T-helper 2 cell treated with Interferon-gamma antibody and Interleukin-4, amounts not matched to agents 100 ng/mL and 5 ng/mL, for 36 hours (primary cell): ENCODE results near the gene C12orf56. TPM values are rescaled to one million over a fixed set of nuclear protein-coding genes. Genes with fewer than 3 reads are reported as not detected.
"Not testable (repeated sequence)": the region's sequence is repeated elsewhere in the genome, so short reads cannot be mapped to it uniquely, and the experiment has no call there.

Experiments used
- intact Hi-C: fragments of 100-400 bp; cut with micrococcal nuclease; formaldehyde crosslinking; loops from one replicate; pipeline ENCODE4 v1.15.1; 2023
- total RNA-seq: library from RNA; stranded (reverse); gene quantifications from 2 replicates; pipeline ENCODE4 v1.2.3, GENCODE V29; 2022

C12orf56 gene
- total RNA-seq, 1 donor from 2014 or later = 0.34 TPM

DNA sequence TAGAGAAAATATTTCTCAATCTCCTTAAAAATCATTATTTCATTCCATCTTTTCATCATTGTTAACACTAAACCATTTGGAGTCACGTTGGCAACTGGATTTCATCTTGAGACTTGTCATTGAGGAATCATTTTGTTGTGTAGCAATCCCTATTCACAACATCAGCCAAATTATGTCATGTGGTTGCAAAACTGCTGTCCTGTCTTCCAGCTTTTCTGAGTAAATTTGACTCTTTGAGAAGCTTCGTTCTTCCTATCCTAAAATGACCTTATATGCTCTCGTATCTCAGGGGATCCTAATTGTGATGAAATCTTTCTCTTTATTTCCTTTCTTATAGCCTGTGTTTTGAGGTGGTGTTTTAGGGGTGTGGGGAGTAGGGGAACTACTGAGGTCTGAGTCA, 137.9 kb downstream of the C12orf56 start:
- intact Hi-C loops = no loop called here

DNA sequence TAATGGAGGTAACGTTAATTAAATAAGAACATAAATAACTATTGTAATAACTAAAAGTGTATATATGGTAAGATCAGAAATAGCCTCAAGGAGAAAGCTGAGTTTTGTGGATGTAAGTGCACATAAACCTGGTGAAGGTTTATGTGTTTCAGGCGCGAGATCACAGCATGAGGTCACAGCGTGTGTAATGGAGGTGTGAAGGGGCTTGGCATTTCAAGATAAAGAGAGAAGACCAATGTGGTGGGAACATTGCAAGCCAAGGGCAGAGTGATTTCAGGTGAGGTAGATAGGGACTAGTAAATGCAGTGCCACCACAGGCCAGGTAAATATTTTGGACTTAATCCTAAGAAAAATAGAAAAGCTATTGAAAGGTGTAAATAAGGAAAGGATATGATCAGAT, 146.7 kb downstream of the C12orf56 start:
- intact Hi-C loops = no loop called here

- intact Hi-C loops = no loop called here
Measured at GRCh38 chr12:64240781-64241180, 149.8 kb downstream of the C12orf56 start.

- intact Hi-C loops = no loop called here
Measured at GRCh38 chr12:64237382-64237781, 153.2 kb downstream of the C12orf56 start.

- intact Hi-C loops = no loop called here
Measured at GRCh38 chr12:64236549-64236948, 154.0 kb downstream of the C12orf56 start.

DNA sequence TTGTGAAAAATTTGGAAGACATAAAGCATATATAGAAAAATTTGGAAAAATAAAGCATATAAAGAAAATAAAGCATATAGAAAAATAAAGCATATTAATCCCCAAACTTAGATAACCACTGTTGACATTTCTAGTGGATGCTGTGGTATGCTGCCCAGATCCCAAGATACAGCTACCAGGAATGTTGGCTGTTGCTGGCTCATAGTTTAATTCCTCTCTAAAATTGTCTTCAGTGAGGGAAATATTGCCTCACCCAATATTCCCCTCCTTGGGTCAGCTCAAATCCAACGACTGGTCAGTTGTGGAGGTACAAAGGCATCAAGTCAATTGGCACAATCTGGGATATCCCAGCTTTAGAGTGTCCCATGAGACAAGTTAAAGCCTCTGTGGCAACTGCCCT, 158.4 kb downstream of the C12orf56 start:
- intact Hi-C loops = no loop called here

- intact Hi-C loops = no loop called here
Measured at GRCh38 chr12:64229796-64230195, 160.8 kb downstream of the C12orf56 start.

DNA sequence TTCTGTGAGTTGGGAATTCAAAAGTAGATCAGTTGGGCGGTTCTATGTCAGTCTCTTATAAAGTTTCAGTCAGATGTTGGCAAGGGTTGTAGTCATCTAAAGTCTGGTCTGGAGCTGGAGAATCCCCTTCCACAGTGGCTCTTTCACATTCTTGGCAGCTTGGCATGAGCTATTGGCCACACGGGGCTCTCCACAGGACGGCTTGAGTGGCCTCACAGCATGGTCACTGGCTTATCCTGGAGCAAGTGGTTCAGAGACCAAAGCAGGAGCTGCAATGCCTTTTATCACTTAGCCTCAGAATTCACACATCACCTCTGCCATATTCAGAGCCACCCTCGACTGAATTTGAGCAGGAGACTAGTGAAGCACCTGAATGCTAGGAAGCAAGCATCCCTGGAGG, 161.3 kb downstream of the C12orf56 start:
- intact Hi-C loops = no loop called here

DNA sequence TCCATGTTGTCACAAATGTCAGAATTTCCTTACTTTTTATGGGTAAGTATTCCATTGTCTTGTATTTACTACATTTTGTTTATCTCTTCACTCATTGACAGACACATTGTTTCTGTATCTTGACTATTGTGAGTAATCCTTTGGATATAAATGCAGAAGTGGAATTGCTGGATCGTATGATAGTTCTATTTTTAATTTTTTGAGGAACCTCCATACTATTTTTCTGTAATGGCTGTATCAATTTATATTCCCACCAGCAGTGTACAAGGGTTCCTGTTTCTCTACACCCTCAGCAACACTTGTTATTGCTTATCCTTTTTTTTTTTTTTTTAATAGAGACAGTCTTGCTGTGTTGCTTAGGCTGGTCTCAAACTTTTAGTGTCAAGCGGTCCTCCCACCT, 164.9 kb downstream of the C12orf56 start:
- intact Hi-C loops = no loop called here

- intact Hi-C loops = loop anchor here (1.0 to 5.0 kb wide), 3 partner anchors 182 to 445 kb away; partner anchors contain the start of genes RXYLT1 and XPOT
Measured at GRCh38 chr12:64222009-64222765, 168.4 kb downstream of the C12orf56 start, which contains the start of gene KICS2. KICS2 (minus strand) TSS chr12:64222296; CDS start chr12:64222237, 59 bp downstream.

- intact Hi-C loops = loop anchor here (1.0 to 5.0 kb wide), 3 partner anchors 183 to 444 kb away; partner anchors contain the start of genes RXYLT1 and XPOT
Measured at GRCh38 chr12:64221651-64222008, 168.9 kb downstream of the C12orf56 start.

DNA sequence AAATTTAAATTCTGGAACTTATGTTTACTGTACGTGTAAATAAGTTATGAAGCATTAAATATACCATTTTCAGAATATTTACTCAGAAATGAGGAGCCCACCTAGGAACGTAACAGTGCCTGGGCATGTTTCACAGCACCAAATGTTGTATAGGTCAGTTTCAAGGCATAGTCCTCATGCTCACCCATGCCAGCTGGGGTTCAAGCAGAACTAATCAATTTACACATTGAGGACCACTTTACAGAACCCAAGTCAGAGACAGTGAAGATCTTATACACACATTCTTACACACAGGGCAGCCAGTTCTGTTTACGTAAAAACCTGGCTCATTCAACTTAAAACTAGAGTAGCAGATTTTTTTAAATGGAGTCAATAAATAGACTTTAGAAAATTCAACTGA, 170.5 kb downstream of the C12orf56 start:
- intact Hi-C loops = loop anchor here (5.0 kb wide), 2 partner anchors 237 to 443 kb away; partner anchors contain the start of gene RXYLT1

- intact Hi-C loops = no loop called here
Measured at GRCh38 chr12:64219145-64219544, 171.4 kb downstream of the C12orf56 start.

GRCh38 chr12:64218597-64218996, 172.0 kb downstream of the C12orf56 start:
- intact Hi-C loops = no loop called here

DNA sequence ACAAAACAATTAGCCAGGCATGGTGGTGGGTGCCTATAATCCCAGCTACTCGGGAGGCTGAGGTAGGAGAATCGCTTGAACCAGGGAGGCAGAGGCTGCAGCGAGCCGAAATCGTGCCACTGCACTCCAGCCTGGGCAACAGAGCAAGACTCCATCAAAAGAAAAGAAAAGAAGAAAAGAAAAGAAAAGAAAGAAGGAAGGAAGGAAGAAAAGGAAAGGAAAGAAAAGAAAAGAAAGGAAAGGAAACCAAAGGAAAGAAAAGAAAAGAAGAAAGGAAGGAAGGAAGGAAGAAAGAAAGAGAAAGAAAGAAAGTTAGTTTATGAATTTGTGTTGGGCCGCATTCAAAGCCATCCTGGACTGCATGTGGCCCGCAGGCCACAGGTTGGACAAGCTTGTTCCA, 172.9 kb downstream of the C12orf56 start:
- intact Hi-C loops = not testable (repeated sequence)

GRCh38 chr12:64216239-64216638, 174.3 kb downstream of the C12orf56 start:
- intact Hi-C loops = no loop called here

Other genes with a start within 250 kb of the C12orf56 start
- 9.8 and 10.6 TPM in 2 replicates for gene KICS2, start 168.5 kb downstream of the C12orf56 start, total RNA-seq
- gene XPOT, start 13.6 kb upstream of the C12orf56 start, total RNA-seq = 109 and 112 TPM in 2 replicates
- gene TBK1, start 61.4 kb upstream of the C12orf56 start, total RNA-seq = 35.4 and 39.1 TPM in 2 replicates
- gene RASSF3, start 219.7 kb upstream of the C12orf56 start, total RNA-seq = 69.3 and 75.3 TPM in 2 replicates